MCF 10A (cell line): ENCODE measurements around the gene ADPGK. TPM values are rescaled to one million over a fixed set of nuclear protein-coding genes. Genes with fewer than 3 reads are reported as not detected.
A peak's percentile ranks its signal among the peaks of the same experiment; 100 is the strongest.

Source experiments
- BruUV-seq: library from RNA; stranded (reverse); fragments of 400-500 nt; replicated peaks from 2 replicates; lab custom pipeline; 2021; lab: Mats Ljungman, UMichigan
- CTCF ChIA-PET: fragments of 300-600 bp; sonication (Branson Sonifier 250); formaldehyde crosslinking; extraction: SDS; loops from one replicate; lab custom pipeline; 2021; ENCODE audit warnings: antibody characterized with exemption, inconsistent platforms; lab: Yijun Ruan, JAX
- POLR2A ChIA-PET: fragments of 300-600, 350-650 bp; sonication (Branson Sonifier 250); formaldehyde crosslinking; extraction: SDS; loops from one replicate; lab custom pipeline; 2020; ENCODE audit warnings: antibody characterized with exemption, inconsistent platforms; lab: Yijun Ruan, JAX
- DNase-seq: peaks from one replicate; pipeline ENCODE4 v3.0.0-alpha.2; 2018; ENCODE audit not compliant: unreplicated experiment
- H3K27ac Mint-ChIP-seq: one replicate; pipeline ENCODE4 v1.8.0; 2022; ENCODE audit warnings: mild to moderate bottlenecking, low read depth, mixed read lengths; ENCODE audit not compliant: unreplicated experiment
- H3K27me3 Mint-ChIP-seq: one replicate; pipeline ENCODE4 v1.8.0; 2022; ENCODE audit warnings: mixed read lengths; ENCODE audit not compliant: insufficient read depth, unreplicated experiment
- H3K36me3 Mint-ChIP-seq: one replicate; pipeline ENCODE4 v1.8.0; 2022; ENCODE audit warnings: mild to moderate bottlenecking, moderate library complexity, mixed read lengths; ENCODE audit not compliant: insufficient read depth, unreplicated experiment
- H3K4me1 Mint-ChIP-seq: one replicate; pipeline ENCODE4 v1.8.0; 2022; ENCODE audit warnings: mixed read lengths; ENCODE audit not compliant: insufficient read depth, unreplicated experiment
- H3K4me3 Mint-ChIP-seq: one replicate; pipeline ENCODE4 v1.8.0; 2022; ENCODE audit warnings: mild to moderate bottlenecking, moderate library complexity, mixed read lengths; ENCODE audit not compliant: unreplicated experiment
- H3K9me3 Mint-ChIP-seq: one replicate; pipeline ENCODE4 v1.8.0; 2022; ENCODE audit warnings: mixed read lengths; ENCODE audit not compliant: unreplicated experiment
- CTCF ChIP-seq: fragments of 200-600 bp; IDR thresholded peaks from one replicate; pipeline ENCODE4 v1.8.0; 2022; ENCODE audit warnings: antibody characterized with exemption, mild to moderate bottlenecking; ENCODE audit not compliant: unreplicated experiment
- intact Hi-C: fragments of 100-400 bp; cut with micrococcal nuclease; formaldehyde crosslinking; loops from 2 replicates; pipeline ENCODE4 v1.14.1; 2022
- total RNA-seq: library from RNA; stranded (reverse); gene quantifications from 2 replicates; pipeline ENCODE4 v1.2.3, GENCODE V29; 2022

ADPGK gene
- total RNA-seq, 1 experiment from 2014 or later = 53.7 TPM

GRCh38 chr15:72754096-72754495, 29.5 kb downstream of the ADPGK start:
- TF ChIP-seq CTCF = no peak
- no peaks in the 10 kb centered on the region for H3K9me3 Mint-ChIP-seq
- no peak overlapping the region for H3K27ac Mint-ChIP-seq
- POLR2A ChIA-PET = interaction anchor here (1.2 kb wide), 1 partner anchor 272 kb away, joined by 3 read pairs; no protein-coding TSS in a partner anchor
- no peak overlapping the region for H3K4me3 Mint-ChIP-seq
- H3K4me1 Mint-ChIP-seq = no peaks in the 10 kb centered on the region
- DNase-seq = no peak
- no TSS peak for BruUV-seq
- no peaks in the 10 kb centered on the region for H3K27me3 Mint-ChIP-seq
- intact Hi-C loops = no loop called here
- peaks cover 74% of the 10 kb centered on the region for H3K36me3 Mint-ChIP-seq
- CTCF ChIA-PET = no interaction called here

DNA sequence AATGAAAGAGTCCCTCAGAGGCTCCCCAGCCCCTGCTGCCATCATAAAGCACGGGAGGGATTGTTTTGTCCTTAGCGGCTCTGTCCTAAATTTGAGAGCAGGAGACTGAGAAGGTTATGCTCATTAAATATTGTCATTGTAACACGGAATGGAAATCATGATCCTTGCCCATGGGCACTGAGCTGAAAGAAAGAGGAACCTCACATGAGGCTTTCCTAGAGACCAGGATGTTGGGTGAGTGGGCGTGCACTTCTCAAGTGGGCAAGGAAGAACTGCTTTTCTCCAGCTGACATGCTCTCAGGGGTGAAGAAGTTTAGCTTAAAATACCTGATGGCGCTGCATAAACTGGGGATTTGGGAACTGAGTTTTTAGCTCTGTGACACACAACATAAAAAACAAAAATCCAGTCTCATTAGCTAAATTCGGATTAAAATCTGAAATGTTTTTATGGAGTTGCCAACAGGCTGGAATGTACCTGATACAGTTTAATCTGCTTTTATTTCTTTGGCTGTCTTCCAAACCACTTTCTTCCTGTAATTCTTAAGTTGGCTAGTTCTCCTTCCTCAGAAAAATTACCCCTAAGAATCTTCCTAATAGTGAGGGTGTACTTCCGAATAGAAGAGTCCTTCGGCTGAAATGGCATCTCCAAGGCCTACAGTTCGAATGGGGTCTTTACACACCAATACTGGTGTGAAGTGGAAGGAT, 31.7 kb downstream of the ADPGK start:
- CTCF ChIA-PET = interaction anchor here (0.8 to 1.6 kb wide), 2 partner anchors 10 to 30 kb away, joined by 3 to 6 read pairs; no protein-coding TSS in a partner anchor
- Mint-ChIP-seq H3K27me3 (no peaks in the 10 kb centered on the region), H3K36me3 (peaks cover 66% of the 10 kb centered on the region), H3K9me3 (no peaks in the 10 kb centered on the region), H3K27ac (no peak overlapping the region), H3K4me1 (no peaks in the 10 kb centered on the region), H3K4me3 (no peak overlapping the region)
- POLR2A ChIA-PET = interaction anchor here (0.6 to 1.1 kb wide), 5 partner anchors 10 to 401 kb away, joined by 3 to 4 read pairs (median 3); no protein-coding TSS in a partner anchor
- TF ChIP-seq CTCF = no peak
- BruUV-seq = TSS peak; percentile 34
- DNase-seq = no peak
- intact Hi-C loops = no loop called here

DNA sequence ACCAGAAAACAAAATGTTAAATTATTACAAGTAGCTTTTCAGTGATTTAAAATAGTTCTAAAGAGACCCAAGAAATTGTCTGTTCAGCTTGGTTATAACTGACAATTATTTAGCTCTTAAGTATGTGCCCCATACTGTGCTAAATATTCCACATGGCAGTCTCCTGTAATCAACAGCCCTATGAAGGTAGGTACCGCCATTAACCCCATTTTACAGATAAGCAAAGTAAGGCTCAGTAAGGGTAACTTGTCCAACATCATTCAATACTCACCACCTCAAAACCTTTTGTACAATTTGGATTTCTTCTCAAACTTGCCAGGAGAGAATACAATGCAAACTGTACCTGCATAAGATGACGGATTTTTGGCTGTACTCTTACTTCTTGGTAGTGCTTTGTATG, 33.9 kb downstream of the ADPGK start:
- ChIA-PET CTCF (interaction anchor here (0.6 to 1.3 kb wide), 3 partner anchors 27 to 144 kb away, joined by 3 to 5 read pairs (median 3); no protein-coding TSS in a partner anchor), POLR2A (no interaction called here)
- Mint-ChIP-seq H3K36me3 (peaks cover 52% of the 10 kb centered on the region), H3K9me3 (no peaks in the 10 kb centered on the region), H3K4me1 (no peaks in the 10 kb centered on the region), H3K27ac (no peak overlapping the region), H3K4me3 (no peak overlapping the region), H3K27me3 (no peaks in the 10 kb centered on the region)
- BruUV-seq = no TSS peak
- no peak for TF ChIP-seq CTCF
- no peak for DNase-seq
- intact Hi-C loops = no loop called here

DNA sequence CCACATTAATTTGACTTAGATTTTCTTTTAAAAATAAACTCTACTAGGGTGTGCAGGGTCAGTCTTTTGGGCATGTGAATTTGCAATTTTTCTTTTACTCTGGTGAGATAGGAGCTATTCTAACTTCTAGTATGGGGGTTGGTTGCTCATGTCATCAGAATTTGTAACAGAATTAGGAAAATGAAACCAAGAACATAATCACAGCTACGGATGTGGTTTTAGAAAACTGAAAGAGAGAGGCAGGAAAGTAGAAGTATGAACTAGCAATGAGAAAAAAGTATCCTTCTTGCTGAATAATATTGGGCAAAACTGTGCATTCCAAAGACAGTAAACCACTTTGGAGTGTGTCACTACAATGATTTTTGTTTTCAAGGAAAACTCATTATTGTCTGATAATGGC, 43.3 kb downstream of the ADPGK start:
- no TSS peak for BruUV-seq
- no peak overlapping the region for H3K27ac Mint-ChIP-seq
- CTCF ChIA-PET = interaction anchor here (0.6 to 5.9 kb wide), 4 partner anchors 17 to 366 kb away, joined by 3 to 26 read pairs (median 3); no protein-coding TSS in a partner anchor
- H3K4me1 Mint-ChIP-seq = no peaks in the 10 kb centered on the region
- no peak for TF ChIP-seq CTCF
- intact Hi-C loops = no loop called here
- no peaks in the 10 kb centered on the region for H3K27me3 Mint-ChIP-seq
- POLR2A ChIA-PET = interaction anchor here (1.3 kb wide), 1 partner anchor 11 kb away, joined by 4 read pairs; no protein-coding TSS in a partner anchor
- H3K36me3 Mint-ChIP-seq = peaks cover 73% of the 10 kb centered on the region
- no peak for DNase-seq
- no peak overlapping the region for H3K4me3 Mint-ChIP-seq
- no peaks in the 10 kb centered on the region for H3K9me3 Mint-ChIP-seq
